B cell (primary cell): ENCODE results near the gene TMEM154. TPM values are rescaled to one million over a fixed set of nuclear protein-coding genes. Genes with fewer than 3 reads are reported as not detected.
A peak's percentile ranks its signal among the peaks of the same experiment; 100 is the strongest.

Source experiments
- ATAC-seq: fragments of 200-7000 bp; cut with Tn5 transposase; one replicate; pipeline ENCODE4 v1.10.0; 2021; ENCODE audit warnings: low read depth, mild to moderate bottlenecking, moderate number of reproducible peaks, moderate library complexity
- CTCF ChIA-PET: fragments of 350-600 bp; sonication (Branson Sonifier 250); formaldehyde crosslinking; loops from one replicate; lab custom pipeline; 2021; ENCODE audit warnings: antibody characterized with exemption, inconsistent platforms; lab: Charles Lee
- POLR2A ChIA-PET: fragments of 350-600 bp; sonication (Branson Sonifier 250); formaldehyde crosslinking; loops from one replicate; lab custom pipeline; 2021; ENCODE audit warnings: antibody characterized with exemption; lab: Charles Lee
- DNase-seq: peaks from one replicate; pipeline ENCODE4 v3.0.0; 2013
- H2AFZ ChIP-seq: 2 replicates; pipeline ENCODE4 v1.6.1; 2012; ENCODE audit warnings: mild to moderate bottlenecking, low read depth, low read length; ENCODE audit not compliant: insufficient read depth, poor library complexity, severe bottlenecking
- H3K27ac ChIP-seq, 2 donors: 1 replicate in 1 of 2; 2 replicates in 1 of 2; pipeline ENCODE4 v1.5.1; 2012 to 2013; ENCODE audit warnings: low read length in 2 of 2, mild to moderate bottlenecking in 2 of 2, moderate library complexity in 1 of 2
- H3K27me3 ChIP-seq, 4 experiments: fragments of 200-600 bp in 1 of 4; sonication (generic) in 1 of 4; replicated peaks in 1 of 4; 1 replicate in 2 of 4; 2 replicates in 2 of 4; pipeline versions ENCODE4 v1.6.1 to v1.7.0; 2013 to 2016; ENCODE audit warnings: low read length in 3 of 4, mild to moderate bottlenecking in 2 of 4, mixed read lengths in 1 of 4, moderate library complexity in 1 of 4; ENCODE audit not compliant: insufficient read depth in 4 of 4, control insufficient read depth in 3 of 4; ENCODE audit errors: control extremely low read depth in 1 of 4
- H3K36me3 ChIP-seq, 2 experiments: replicated peaks in 1 of 2; 1 replicate in 1 of 2; 2 replicates in 1 of 2; pipeline versions ENCODE4 v1.6.1 to v1.7.1; 2013; ENCODE audit warnings: low read length in 1 of 2; ENCODE audit not compliant: insufficient read depth in 2 of 2, control insufficient read depth in 1 of 2; ENCODE audit errors: control extremely low read depth in 1 of 2, extremely low read depth in 1 of 2
- H3K4me1 ChIP-seq, 2 donors: fragments of 200-600 bp in 1 of 2; sonication (generic) in 1 of 2; 1 replicate in 1 of 2; 2 replicates in 1 of 2; pipeline versions ENCODE4 v1.5.1 to v1.6.1; 2013 to 2017; ENCODE audit warnings: low read length in 2 of 2; ENCODE audit not compliant: control insufficient read depth in 2 of 2, insufficient read depth in 2 of 2
- H3K4me2 ChIP-seq: replicated peaks from 2 replicates; pipeline ENCODE3; 2012; ENCODE audit warnings: mild to moderate bottlenecking, low read depth, low read length; ENCODE audit not compliant: poor library complexity, severe bottlenecking
- H3K4me3 ChIP-seq, 5 experiments: fragments of 200-600 bp in 1 of 5; sonication (generic) in 1 of 5; 1 replicate in 3 of 5; 2 replicates in 2 of 5; pipeline versions ENCODE4 v1.5.1 to v1.7.0; 2011 to 2016; ENCODE audit warnings: low read length in 4 of 5, mild to moderate bottlenecking in 4 of 5, low read depth in 2 of 5, control low read depth in 1 of 5, moderate library complexity in 1 of 5; ENCODE audit not compliant: insufficient read depth in 1 of 5; ENCODE audit errors: control extremely low read depth in 1 of 5, extremely low read depth in 1 of 5
- H3K79me2 ChIP-seq: fragments of 200-600 bp; sonication (generic); one replicate; pipeline ENCODE4 v1.6.0; 2016; ENCODE audit warnings: low read length; ENCODE audit not compliant: control insufficient read depth, insufficient read depth
- H3K9ac ChIP-seq: fragments of 200-600 bp; sonication (generic); 2 replicates; pipeline ENCODE4 v1.6.1; 2017; ENCODE audit warnings: mild to moderate bottlenecking, low read length, moderate library complexity
- H3K9me3 ChIP-seq, 3 donors: one replicate each; pipeline versions ENCODE4 v1.6.1 to v1.7.1; 2013; ENCODE audit warnings: low read length in 2 of 3; ENCODE audit not compliant: control insufficient read depth in 2 of 3, insufficient read depth in 1 of 3; ENCODE audit errors: control extremely low read depth in 1 of 3
- H4K20me1 ChIP-seq: 2 replicates; pipeline ENCODE4 v1.6.0; 2012; ENCODE audit warnings: mild to moderate bottlenecking, low read length; ENCODE audit not compliant: insufficient read depth, control insufficient read depth, poor library complexity, severe bottlenecking
- H3K27ac Mint-ChIP-seq: one replicate; pipeline ENCODE4 v1.8.0; 2021; ENCODE audit warnings: mixed read lengths
- H3K27me3 Mint-ChIP-seq: one replicate; pipeline ENCODE4 v1.8.0; 2021; ENCODE audit warnings: mixed read lengths
- H3K4me1 Mint-ChIP-seq: one replicate; pipeline ENCODE4 v1.8.0; 2021; ENCODE audit warnings: mixed read lengths
- H3K4me3 Mint-ChIP-seq: one replicate; pipeline ENCODE4 v1.8.0; 2021; ENCODE audit warnings: mixed read lengths
- H3K9me3 Mint-ChIP-seq: one replicate; pipeline ENCODE4 v1.8.0; 2022; ENCODE audit warnings: mixed read lengths; ENCODE audit not compliant: insufficient read depth
- CTCF ChIP-seq: fragments of 200-600 bp; IDR thresholded peaks from one replicate; pipeline ENCODE4 v1.8.0; 2022; ENCODE audit warnings: antibody characterized with exemption, mild to moderate bottlenecking
- EZH2 ChIP-seq: IDR thresholded peaks from 2 replicates; pipeline ENCODE4 v1.6.1; 2012; ENCODE audit warnings: borderline replicate concordance, low read depth, mild to moderate bottlenecking, moderate library complexity, low read length; ENCODE audit not compliant: insufficient read depth, poor library complexity, severe bottlenecking
- WGBS: methylation state at CpG from one replicate; pipeline ENCODE4 v1.1.5; 2013; ENCODE audit warnings: missing lambda C conversion rate; ENCODE audit not compliant: insufficient coverage; 5-methylcytosine and 5-hydroxymethylcytosine counted together
- intact Hi-C: fragments of 100-400 bp; cut with micrococcal nuclease; formaldehyde crosslinking; loops from one replicate; pipeline ENCODE4 v1.10.0; 2022
- polyA plus RNA-seq: library from polyadenylated mRNA; depleted of rRNA; stranded (reverse); fragments of >200 nt; gene quantifications from 2 replicates; pipeline ENCODE4 v1.2.3, GENCODE V29; 2012
- total RNA-seq, 2 donors: library from RNA; stranded (reverse); fragments of 120-200 nt in 1 of 2; gene quantifications; 1 replicate in 1 of 2; 2 replicates in 1 of 2; pipeline versions ENCODE4 v1.2.3 to v1.2.4, GENCODE V29; 2013 to 2022

The TMEM154 gene
- total and polyA plus RNA-seq, 2 donors (not counting 1 experiment from before 2014, with no cell fraction given), result 20.1 to 99.1 TPM

DNA sequence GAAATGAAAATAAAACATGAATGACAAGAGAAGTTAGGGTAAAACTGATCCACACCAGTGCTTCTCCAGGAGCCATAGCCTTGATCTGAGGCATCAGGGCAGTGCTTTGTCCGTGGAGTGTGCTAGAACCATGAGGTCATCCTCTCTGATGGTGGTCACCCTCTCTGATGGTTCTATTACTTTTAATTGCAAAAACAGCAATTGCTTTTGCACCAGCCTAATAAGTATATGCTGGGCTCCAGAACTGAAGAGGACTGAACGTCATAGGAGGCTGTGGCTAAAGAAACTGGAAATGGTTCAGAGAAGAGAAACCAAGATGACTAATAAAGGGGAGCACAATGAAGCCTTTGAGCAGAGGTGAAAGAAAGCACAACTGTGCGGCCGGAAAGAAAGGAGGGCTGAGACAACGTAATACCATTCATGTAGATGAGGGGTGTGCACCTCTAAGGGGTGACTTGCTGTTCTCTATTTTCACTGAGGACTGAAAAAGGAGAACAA lies 17.0 kb upstream of the TMEM154 start:
- peak overlapping the region; percentile 55 to 62 for H3K27ac ChIP-seq
- ATAC-seq (peak; percentile 99), DNase-seq (peak; percentile 86)
- H3K36me3 ChIP-seq, result no peaks in the 10 kb centered on the region
- H3K4me2 ChIP-seq, result peak overlapping the region; percentile 55
- H3K9ac ChIP-seq, result no peak overlapping the region
- no peak overlapping the region for H3K4me3 ChIP-seq
- WGBS, result 13% methylated on average over 2 of the region's 5 CpGs
- TF ChIP-seq CTCF, result no peak
- TF ChIP-seq EZH2, result no peak
- H3K4me1 ChIP-seq, result peaks cover 17 to 30% of the 10 kb centered on the region in 2 donors
- Mint-ChIP-seq H3K27me3 (no peaks in the 10 kb centered on the region), H3K4me1 (peaks cover 43% of the 10 kb centered on the region), H3K27ac (peak overlapping the region; percentile 91), H3K4me3 (peak overlapping the region; percentile 55), H3K9me3 (no peaks in the 10 kb centered on the region)
- H3K27me3 ChIP-seq, result no peaks in the 10 kb centered on the region
- no peaks in the 10 kb centered on the region for H4K20me1 ChIP-seq
- H3K9me3 ChIP-seq, result no peaks in the 10 kb centered on the region
- H2AFZ ChIP-seq, result peak overlapping the region; percentile 30
- ChIA-PET POLR2A (no interaction called here), CTCF (no interaction called here)
- intact Hi-C loops, result loop anchor here (1.0 to 2.0 kb wide), 3 partner anchors 17 to 54 kb away; no protein-coding TSS in a partner anchor
- H3K79me2 ChIP-seq, result no peaks in the 10 kb centered on the region

- intact Hi-C loops, result no loop called here
- H3K36me3 ChIP-seq, result no peaks in the 10 kb centered on the region
- WGBS, result 97% methylated on average over 5 of the region's 5 CpGs
- H3K4me3 ChIP-seq, result no peak overlapping the region
- peak overlapping the region; percentile 23 for H3K4me2 ChIP-seq
- peaks cover 17 to 38% of the 10 kb centered on the region in 2 donors for H3K4me1 ChIP-seq
- no peaks in the 10 kb centered on the region for H3K27me3 Mint-ChIP-seq
- no peaks in the 10 kb centered on the region for H3K27me3 ChIP-seq
- no peak overlapping the region for H3K27ac ChIP-seq
- no peak overlapping the region for H3K4me3 Mint-ChIP-seq
- H3K4me1 Mint-ChIP-seq, result peaks cover 51% of the 10 kb centered on the region
- CTCF ChIA-PET, result interaction anchor here (0.6 kb wide), 1 partner anchor 196 kb away, joined by 3 read pairs; no protein-coding TSS in a partner anchor
- H4K20me1 ChIP-seq, result no peaks in the 10 kb centered on the region
- POLR2A ChIA-PET, result no interaction called here
- no peak for DNase-seq
- H3K9ac ChIP-seq, result no peak overlapping the region
- no peak for TF ChIP-seq EZH2
- no peak for TF ChIP-seq CTCF
- no peak overlapping the region for H3K27ac Mint-ChIP-seq
- no peak for ATAC-seq
- no peaks in the 10 kb centered on the region for H3K79me2 ChIP-seq
- H3K9me3 ChIP-seq, result no peaks in the 10 kb centered on the region
- H2AFZ ChIP-seq, result no peak overlapping the region
- no peaks in the 10 kb centered on the region for H3K9me3 Mint-ChIP-seq
Observed at GRCh38 chr4:152693871-152694270, 14.1 kb upstream of the TMEM154 start.
